BJ (cell line): ENCODE results near the gene RASAL3. TPM values are rescaled to one million over a fixed set of nuclear protein-coding genes. Genes with fewer than 3 reads are reported as not detected.

ENCODE experiments used
- CTCF ChIA-PET: fragments of 350-600 bp; formaldehyde crosslinking; extraction: SDS; loops from one replicate; lab custom pipeline; 2021; ENCODE audit warnings: antibody characterized with exemption, inconsistent platforms; lab: Yijun Ruan, JAX
- POLR2A ChIA-PET: fragments of 300-600 bp; sonication (Branson Sonifier 250); formaldehyde crosslinking; extraction: SDS; loops from one replicate; lab custom pipeline; 2021; ENCODE audit warnings: antibody characterized with exemption; lab: Charles Lee
- DNase-seq: peaks from one replicate; pipeline ENCODE4 v3.0.0-alpha.2; 2011; ENCODE audit warnings: low read depth
- H3K27me3 ChIP-seq: 2 replicates; pipeline ENCODE4 v1.6.0; 2011; ENCODE audit warnings: low read length; ENCODE audit not compliant: control insufficient read depth, insufficient read depth
- H3K36me3 ChIP-seq: 2 replicates; pipeline ENCODE4 v1.5.1; 2011; ENCODE audit warnings: low read length; ENCODE audit not compliant: control insufficient read depth, insufficient read depth
- H3K4me3 ChIP-seq: 2 replicates; pipeline ENCODE4 v1.5.1; 2011; ENCODE audit warnings: low read depth, mild to moderate bottlenecking, control low read depth, low read length
- CTCF ChIP-seq: IDR thresholded peaks from 2 replicates; pipeline ENCODE4 v1.5.1; 2011; ENCODE audit warnings: low read depth, mild to moderate bottlenecking, control low read depth, inconsistent platforms, low read length, moderate library complexity; ENCODE audit not compliant: insufficient read depth
- polyA plus RNA-seq: library from polyadenylated mRNA; depleted of rRNA; stranded (reverse); fragments of >200 nt; gene quantifications from 2 replicates; pipeline ENCODE4 v1.2.3, GENCODE V29; 2011; rRNA removed
- small RNA-seq: library from RNA; depleted of rRNA; stranded (forward); fragments of <200 nt; gene quantifications from one replicate; pipeline ENCODE3, GENCODE V24; 2012; ENCODE audit warnings: low replicate concordance, low read depth; ENCODE audit not compliant: insufficient read length

Gene RASAL3
- polyA plus RNA-seq, 1 experiment: not detected

GRCh38 chr19:15403151-15403531, 61.2 kb downstream of the RASAL3 start:
- Histone ChIP-seq H3K4me3 (no peak overlapping the region), H3K27me3 (no peaks in the 10 kb centered on the region), H3K36me3 (peaks cover 39% of the 10 kb centered on the region)
- POLR2A ChIA-PET: no interaction called here
- CTCF ChIA-PET: no interaction called here
- TF ChIP-seq CTCF: no peak
- no peak for DNase-seq

- no peaks in the 10 kb centered on the region for H3K27me3 ChIP-seq
- ChIA-PET CTCF (no interaction called here), POLR2A (no interaction called here)
- H3K4me3 ChIP-seq: no peak overlapping the region
- no peak for TF ChIP-seq CTCF
- DNase-seq: no peak
- peaks cover 44% of the 10 kb centered on the region for H3K36me3 ChIP-seq
These were observed 61.8 kb downstream of the RASAL3 start for GRCh38 chr19:15402411-15403150.

Small RNAs within 50 kb of the gene (small RNA-seq; reads per million reads assigned to genes)
- not detected for gene MIR1470

Other genes with a start within 250 kb of the RASAL3 start
- gene EPHX3, start 232.1 kb downstream of the RASAL3 start, polyA plus RNA-seq: 0.04 and 0.05 TPM in 2 replicates
- 6.1 and 9.5 TPM in 2 replicates for gene BRD4, start 132.0 kb downstream of the RASAL3 start, polyA plus RNA-seq
- 10.3 and 11.2 TPM in 2 replicates for gene AKAP8, start 84.8 kb downstream of the RASAL3 start, polyA plus RNA-seq
- gene AKAP8L, start 45.6 kb downstream of the RASAL3 start, polyA plus RNA-seq: 25.8 and 27.5 TPM in 2 replicates
- gene WIZ, start 14.6 kb downstream of the RASAL3 start, polyA plus RNA-seq: 7.5 and 10.9 TPM in 2 replicates
- not detected in 2 replicates for gene PGLYRP2, start 15.0 kb upstream of the RASAL3 start, polyA plus RNA-seq
- gene CYP4F22, start 44.0 kb upstream of the RASAL3 start, polyA plus RNA-seq: not detected in 2 replicates
- not detected in 2 replicates for gene CYP4F8, start 150.7 kb upstream of the RASAL3 start, polyA plus RNA-seq
- not detected in 2 replicates for gene CYP4F3, start 176.4 kb upstream of the RASAL3 start, polyA plus RNA-seq
- gene CYP4F12, start 208.5 kb upstream of the RASAL3 start, polyA plus RNA-seq: not detected in 2 replicates